ENCODE measurements around the gene ETV6. TPM values are rescaled to one million over a fixed set of nuclear protein-coding genes. Genes with fewer than 3 reads are reported as not detected.
A peak's percentile ranks its signal among the peaks of the same experiment; 100 is the strongest.
"Not testable (repeated sequence)": the region's sequence is repeated elsewhere in the genome, so short reads cannot be mapped to it uniquely, and the experiment has no call there.

Gene ETV6
- total RNA-seq, 2 donors from 2014 or later: 50.2 to 82.3 TPM

DNA sequence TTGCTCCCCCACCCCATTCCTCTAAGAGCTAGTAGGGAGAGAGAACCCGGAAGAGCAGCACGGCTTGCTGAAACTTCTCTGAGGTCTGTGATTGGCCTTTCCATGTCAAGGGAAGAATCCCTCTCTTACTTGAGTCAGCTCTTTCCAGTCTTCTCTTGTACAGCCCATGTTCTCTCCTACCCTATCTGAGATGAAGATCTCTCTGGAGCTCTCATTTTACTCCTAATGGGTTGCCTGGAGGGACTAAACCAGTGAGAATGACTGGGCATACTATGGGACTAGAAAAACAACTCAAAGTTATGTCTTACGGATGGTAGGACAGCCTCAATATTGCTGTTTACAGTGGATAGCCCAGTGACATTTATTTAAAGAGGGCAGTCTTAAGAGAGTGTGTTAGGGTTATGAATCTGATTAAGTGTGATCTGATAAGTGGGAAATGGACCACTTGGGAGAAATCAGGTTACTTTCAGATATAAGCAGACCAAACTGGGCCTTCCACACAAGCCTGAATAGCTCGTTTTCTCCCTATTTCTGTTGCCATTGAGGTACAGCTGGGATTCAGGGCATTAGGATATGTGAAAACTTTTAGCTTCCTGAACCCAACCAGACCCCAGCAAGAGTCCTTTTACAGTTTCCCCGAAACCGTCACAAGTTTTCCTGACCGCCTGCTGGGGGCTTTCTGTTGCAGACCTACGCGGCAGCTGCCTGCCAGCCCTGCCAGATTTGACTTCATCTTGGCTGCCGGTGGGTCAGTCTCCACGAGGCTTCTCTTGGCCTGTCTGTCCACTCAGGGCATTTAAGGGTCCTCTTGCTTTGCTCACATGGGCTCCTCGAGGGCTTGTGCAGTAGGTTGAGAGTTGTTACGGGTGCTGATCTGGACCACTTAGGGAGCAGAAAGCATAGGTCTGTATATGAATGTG is 16.9 kb downstream of the ETV6 start:
- no peak for ATAC-seq
- Mint-ChIP-seq H3K4me3 (no peak overlapping the region), H3K27ac (peak overlapping the region; percentile 17 to 33), H3K27me3 (no peaks in the 10 kb centered on the region), H3K36me3 (no peaks in the 10 kb centered on the region), H3K4me1 (ENCODE audit: low read depth in 2 of 2) (peaks cover 65 to 82% of the 10 kb centered on the region in 2 donors), H3K9me3 (peaks cover 3% of the 10 kb centered on the region)
- no peak for DNase-seq (ENCODE audit: low spot score)

GRCh38 chr12:11667171-11667570 is 17.7 kb downstream of the ETV6 start:
- no peaks in the 10 kb centered on the region for H3K36me3 Mint-ChIP-seq
- peaks cover 3% of the 10 kb centered on the region for H3K9me3 Mint-ChIP-seq
- peaks cover 61 to 76% of the 10 kb centered on the region in 2 donors for H3K4me1 Mint-ChIP-seq (ENCODE audit: low read depth in 2 of 2)

DNA sequence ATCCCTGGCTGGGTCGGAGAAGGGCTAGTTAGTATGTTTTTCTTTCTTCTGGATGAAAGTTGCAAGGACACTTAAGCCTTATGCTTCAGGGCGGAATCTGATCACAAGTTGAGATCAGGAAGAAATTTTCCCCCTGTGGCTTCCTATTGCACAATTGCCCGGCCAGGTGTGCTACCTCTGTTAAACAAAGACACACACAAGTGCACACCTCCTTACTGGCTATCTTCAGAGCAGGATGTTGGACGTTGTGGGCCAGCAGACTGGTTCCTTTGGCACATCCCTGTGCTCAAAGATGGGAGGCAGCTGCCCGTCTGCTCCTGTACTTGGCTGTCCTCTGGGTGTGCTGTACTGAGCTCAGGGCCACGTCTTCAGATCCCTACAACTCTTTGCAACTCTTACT is 19.1 kb downstream of the ETV6 start:
- no peak overlapping the region for H3K4me3 Mint-ChIP-seq
- H3K36me3 Mint-ChIP-seq: no peaks in the 10 kb centered on the region
- H3K27me3 Mint-ChIP-seq: no peaks in the 10 kb centered on the region
- ATAC-seq (no peak), DNase-seq (ENCODE audit: low spot score) (no peak)
- H3K9me3 Mint-ChIP-seq: peaks cover 3% of the 10 kb centered on the region
- H3K4me1 Mint-ChIP-seq (ENCODE audit: low read depth in 2 of 2): peaks cover 59 to 74% of the 10 kb centered on the region in 2 donors
- no peak overlapping the region for H3K27ac Mint-ChIP-seq

More at GRCh38 chr12:11667171-11667570, 17.7 kb downstream of the ETV6 start:
- H3K4me3 Mint-ChIP-seq: no peak overlapping the region
- ATAC-seq (no peak), DNase-seq (ENCODE audit: low spot score) (no peak)
- H3K27me3 Mint-ChIP-seq: no peaks in the 10 kb centered on the region
- no peak overlapping the region for H3K27ac Mint-ChIP-seq

GRCh38 chr12:11669348-11669747 is 19.9 kb downstream of the ETV6 start:
- H3K27ac Mint-ChIP-seq: peak overlapping the region in 1 of 2 donors; percentile 18
- H3K4me1 Mint-ChIP-seq (ENCODE audit: low read depth in 2 of 2): peaks cover 64 to 74% of the 10 kb centered on the region in 2 donors
- DNase-seq (ENCODE audit: low spot score): no peak
- H3K4me3 Mint-ChIP-seq: no peak overlapping the region
- peaks cover 3% of the 10 kb centered on the region for H3K9me3 Mint-ChIP-seq
- H3K36me3 Mint-ChIP-seq: no peaks in the 10 kb centered on the region
- no peak for ATAC-seq
- no peaks in the 10 kb centered on the region for H3K27me3 Mint-ChIP-seq

GRCh38 chr12:11672256-11673191 is 23.1 kb downstream of the ETV6 start:
- Mint-ChIP-seq H3K9me3 (no peaks in the 10 kb centered on the region), H3K27me3 (no peaks in the 10 kb centered on the region), H3K36me3 (no peaks in the 10 kb centered on the region), H3K27ac (peak overlapping the region in 1 of 2 donors; percentile 26), H3K4me1 (ENCODE audit: low read depth in 2 of 2) (peaks cover 57 to 61% of the 10 kb centered on the region in 2 donors), H3K4me3 (no peak overlapping the region)
- ATAC-seq (no peak), DNase-seq (ENCODE audit: low spot score) (no peak)

- Mint-ChIP-seq H3K9me3 (no peaks in the 10 kb centered on the region), H3K27ac (no peak overlapping the region), H3K27me3 (no peaks in the 10 kb centered on the region), H3K4me1 (ENCODE audit: low read depth in 2 of 2) (peaks cover 57 to 60% of the 10 kb centered on the region in 2 donors), H3K4me3 (no peak overlapping the region), H3K36me3 (no peaks in the 10 kb centered on the region)
- DNase-seq (ENCODE audit: low spot score): no peak
- no peak for ATAC-seq
Observed at GRCh38 chr12:11673666-11674461, 24.4 kb downstream of the ETV6 start.

- H3K27me3 Mint-ChIP-seq: no peaks in the 10 kb centered on the region
- ATAC-seq: no peak
- DNase-seq (ENCODE audit: low spot score): no peak
- peaks cover 51 to 54% of the 10 kb centered on the region in 2 donors for H3K4me1 Mint-ChIP-seq (ENCODE audit: low read depth in 2 of 2)
- no peak overlapping the region for H3K4me3 Mint-ChIP-seq
- H3K27ac Mint-ChIP-seq: no peak overlapping the region
- H3K36me3 Mint-ChIP-seq: no peaks in the 10 kb centered on the region
- H3K9me3 Mint-ChIP-seq: no peaks in the 10 kb centered on the region
Observed at GRCh38 chr12:11674894-11675390, 25.5 kb downstream of the ETV6 start.

- no peaks in the 10 kb centered on the region for H3K9me3 Mint-ChIP-seq
- peak overlapping the region in 1 of 2 donors; percentile 68 for H3K27ac Mint-ChIP-seq
- DNase-seq (ENCODE audit: low spot score): no peak
- no peaks in the 10 kb centered on the region for H3K27me3 Mint-ChIP-seq
- no peak for ATAC-seq
- H3K4me1 Mint-ChIP-seq (ENCODE audit: low read depth in 2 of 2): peaks cover 50 to 56% of the 10 kb centered on the region in 2 donors
- H3K4me3 Mint-ChIP-seq: no peak overlapping the region
- no peaks in the 10 kb centered on the region for H3K36me3 Mint-ChIP-seq
Observed at GRCh38 chr12:11676052-11676451, 26.6 kb downstream of the ETV6 start.

GRCh38 chr12:11677093-11677492 is 27.6 kb downstream of the ETV6 start:
- H3K4me1 Mint-ChIP-seq (ENCODE audit: low read depth in 2 of 2): peaks cover 54 to 62% of the 10 kb centered on the region in 2 donors
- H3K4me3 Mint-ChIP-seq: no peak overlapping the region
- DNase-seq (ENCODE audit: low spot score): no peak
- no peaks in the 10 kb centered on the region for H3K9me3 Mint-ChIP-seq
- no peak overlapping the region for H3K27ac Mint-ChIP-seq
- no peaks in the 10 kb centered on the region for H3K27me3 Mint-ChIP-seq
- no peak for ATAC-seq
- peaks cover 5% of the 10 kb centered on the region for H3K36me3 Mint-ChIP-seq

DNA sequence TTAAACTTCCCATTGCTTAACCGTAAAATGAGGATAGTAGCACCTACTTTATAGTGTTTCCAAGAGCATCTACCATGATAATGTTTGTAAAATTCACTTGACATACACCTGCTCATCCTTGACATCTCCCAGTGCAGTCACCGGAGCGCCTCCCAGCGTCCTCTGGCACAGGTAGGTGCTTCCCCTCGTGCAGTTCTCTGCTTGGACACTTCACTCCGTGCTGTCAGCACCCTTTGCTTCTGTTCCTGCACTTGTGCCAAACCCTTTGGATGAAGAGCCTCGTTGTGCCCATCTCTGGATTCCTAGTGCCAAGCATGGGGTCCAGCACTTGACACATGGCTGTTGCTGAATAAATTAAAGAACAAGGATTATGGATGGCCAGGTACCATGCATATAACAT is 28.3 kb downstream of the ETV6 start:
- H3K36me3 Mint-ChIP-seq: peaks cover 10% of the 10 kb centered on the region
- H3K27me3 Mint-ChIP-seq: no peaks in the 10 kb centered on the region
- H3K4me1 Mint-ChIP-seq (ENCODE audit: low read depth in 2 of 2): peaks cover 54 to 62% of the 10 kb centered on the region in 2 donors
- H3K9me3 Mint-ChIP-seq: no peaks in the 10 kb centered on the region
- no peak overlapping the region for H3K27ac Mint-ChIP-seq
- no peak overlapping the region for H3K4me3 Mint-ChIP-seq
- ATAC-seq: no peak
- no peak for DNase-seq (ENCODE audit: low spot score)

DNA sequence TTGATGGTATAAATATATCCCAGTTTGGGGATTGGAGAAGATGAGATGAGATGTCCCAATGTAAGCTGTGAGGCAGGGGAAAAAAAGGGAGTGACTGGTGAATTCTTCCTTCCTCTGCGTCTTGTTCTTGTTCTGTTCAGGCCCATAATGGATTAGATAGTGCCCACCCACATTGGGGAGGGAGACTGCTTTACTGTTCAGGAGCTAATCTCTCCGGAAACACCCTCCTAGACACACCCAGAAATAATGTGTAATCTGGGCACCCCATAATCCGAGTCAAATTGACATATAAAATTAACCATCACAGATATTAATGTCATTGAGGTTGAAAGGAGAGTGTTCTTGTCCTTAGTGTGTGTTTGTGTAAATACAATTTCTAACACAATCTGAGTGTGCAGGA is 29.3 kb downstream of the ETV6 start:
- ATAC-seq (no peak), DNase-seq (ENCODE audit: low spot score) (no peak)
- H3K36me3 Mint-ChIP-seq: peaks cover 10% of the 10 kb centered on the region
- H3K4me3 Mint-ChIP-seq: no peak overlapping the region
- peaks cover 56 to 59% of the 10 kb centered on the region in 2 donors for H3K4me1 Mint-ChIP-seq (ENCODE audit: low read depth in 2 of 2)
- H3K27ac Mint-ChIP-seq: no peak overlapping the region
- H3K9me3 Mint-ChIP-seq: no peaks in the 10 kb centered on the region
- no peaks in the 10 kb centered on the region for H3K27me3 Mint-ChIP-seq

GRCh38 chr12:11681207-11681606 is 31.7 kb downstream of the ETV6 start:
- Mint-ChIP-seq H3K9me3 (no peaks in the 10 kb centered on the region), H3K4me1 (ENCODE audit: low read depth in 2 of 2) (peaks cover 52 to 59% of the 10 kb centered on the region in 2 donors), H3K27ac (no peak overlapping the region), H3K36me3 (peaks cover 10% of the 10 kb centered on the region), H3K27me3 (no peaks in the 10 kb centered on the region), H3K4me3 (no peak overlapping the region)
- no peak for ATAC-seq
- no peak for DNase-seq (ENCODE audit: low spot score)

DNA sequence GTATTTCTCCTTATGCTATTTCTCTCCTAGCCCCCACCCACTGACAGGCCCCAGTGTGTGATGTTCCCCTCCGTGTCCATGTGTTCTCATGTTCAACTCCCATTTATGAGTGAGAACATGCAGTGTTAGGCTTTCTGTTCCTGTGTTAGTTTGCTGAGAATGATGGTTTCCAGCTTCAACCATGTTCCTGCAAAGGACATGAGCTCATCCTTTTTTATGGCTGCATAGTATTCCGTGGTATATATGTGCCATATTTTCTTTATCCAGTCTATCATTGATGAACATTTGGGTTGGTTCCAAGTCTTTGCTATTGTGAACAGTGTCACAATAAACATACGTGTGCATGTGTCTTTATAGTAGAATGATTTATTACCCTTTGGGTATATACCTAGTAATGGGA is 32.2 kb downstream of the ETV6 start:
- ATAC-seq; H3K27me3 Mint-ChIP-seq; H3K9me3 Mint-ChIP-seq; H3K4me3 Mint-ChIP-seq; DNase-seq (ENCODE audit: low spot score): not testable (repeated sequence)
- Mint-ChIP-seq H3K36me3 (peaks cover 10% of the 10 kb centered on the region), H3K27ac (peak overlapping the region in 1 of 2 donors; percentile 50), H3K4me1 (ENCODE audit: low read depth in 2 of 2) (peaks cover 47 to 54% of the 10 kb centered on the region in 2 donors)

All from natural killer cell treated with Interleukin-12 subunit alpha and Interleukin-12 subunit beta and Interleukin-15 and Interleukin-18, amount 100 ng/mL, for 72 hours (primary cell).